Activated CD8-positive, alpha-beta memory T cell treated with anti-CD3 and anti-CD28 coated beads for 24 hours (primary cell): ENCODE measurements around the gene COL10A1.
"Not testable (repeated sequence)": the region's sequence is repeated elsewhere in the genome, so short reads cannot be mapped to it uniquely, and the experiment has no call there.

ENCODE experiments used
- DNase-seq: peaks from one replicate; pipeline ENCODE4 v3.0.0-alpha.2; 2020

Gene COL10A1

DNA sequence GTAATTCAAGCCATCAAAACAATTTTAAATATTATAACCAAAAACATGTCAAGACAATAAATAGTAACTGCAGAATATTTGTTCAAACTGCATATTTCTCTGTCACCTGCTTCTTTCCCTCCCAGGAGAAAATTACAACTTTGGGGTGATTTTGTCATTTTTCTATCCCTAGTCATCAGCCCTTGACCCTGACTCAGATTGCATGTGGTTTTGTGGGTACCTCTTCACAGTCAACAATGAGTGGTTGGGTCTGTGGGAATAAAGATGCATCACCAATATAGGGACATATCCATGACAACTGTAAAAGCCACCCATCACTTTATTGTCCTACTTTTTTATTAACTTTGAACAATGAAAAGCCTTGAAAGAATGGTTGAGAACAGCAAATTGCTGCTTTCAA, 7.3 kb downstream of the COL10A1 start:
- no peak for DNase-seq

DNA sequence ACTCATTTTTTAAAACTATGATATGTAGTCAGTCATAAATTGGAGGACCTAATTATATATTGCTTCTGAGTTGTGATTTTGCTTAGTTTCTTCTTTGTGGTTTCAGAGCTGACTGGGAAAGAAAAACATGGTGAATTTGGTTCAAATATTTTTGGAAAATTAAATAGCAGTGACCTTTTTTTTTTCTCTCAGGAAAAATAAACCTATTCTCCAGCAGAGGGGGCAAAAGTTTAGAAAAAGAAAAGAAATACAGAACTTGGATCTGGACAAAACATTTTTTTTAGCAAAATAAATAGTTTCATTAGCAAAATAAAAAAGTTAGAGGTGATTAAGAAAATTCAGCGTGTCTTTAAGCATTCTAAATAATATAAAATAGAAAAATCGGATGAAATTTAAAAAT, 10.2 kb downstream of the COL10A1 start:
- no peak for DNase-seq

DNA sequence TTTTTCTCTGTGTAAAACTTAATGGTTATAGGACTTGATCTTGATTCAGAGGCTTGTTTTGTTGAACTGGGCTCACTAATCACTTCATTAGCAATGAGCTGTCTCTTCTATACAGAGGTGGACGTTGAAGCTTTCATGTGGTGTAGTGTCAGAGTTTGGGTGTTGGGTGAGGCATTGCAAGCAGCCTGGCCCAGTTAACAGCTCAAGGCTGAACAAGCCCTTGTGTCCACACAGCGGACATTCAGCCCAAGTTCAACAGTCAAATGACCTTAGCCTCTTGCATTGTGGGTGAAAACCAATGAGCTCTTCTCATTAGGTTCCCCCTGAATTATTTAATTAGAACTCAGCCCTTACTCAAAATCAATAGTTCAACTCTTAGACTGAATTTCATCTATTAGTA, 12.5 kb downstream of the COL10A1 start:
- DNase-seq, result no peak

DNA sequence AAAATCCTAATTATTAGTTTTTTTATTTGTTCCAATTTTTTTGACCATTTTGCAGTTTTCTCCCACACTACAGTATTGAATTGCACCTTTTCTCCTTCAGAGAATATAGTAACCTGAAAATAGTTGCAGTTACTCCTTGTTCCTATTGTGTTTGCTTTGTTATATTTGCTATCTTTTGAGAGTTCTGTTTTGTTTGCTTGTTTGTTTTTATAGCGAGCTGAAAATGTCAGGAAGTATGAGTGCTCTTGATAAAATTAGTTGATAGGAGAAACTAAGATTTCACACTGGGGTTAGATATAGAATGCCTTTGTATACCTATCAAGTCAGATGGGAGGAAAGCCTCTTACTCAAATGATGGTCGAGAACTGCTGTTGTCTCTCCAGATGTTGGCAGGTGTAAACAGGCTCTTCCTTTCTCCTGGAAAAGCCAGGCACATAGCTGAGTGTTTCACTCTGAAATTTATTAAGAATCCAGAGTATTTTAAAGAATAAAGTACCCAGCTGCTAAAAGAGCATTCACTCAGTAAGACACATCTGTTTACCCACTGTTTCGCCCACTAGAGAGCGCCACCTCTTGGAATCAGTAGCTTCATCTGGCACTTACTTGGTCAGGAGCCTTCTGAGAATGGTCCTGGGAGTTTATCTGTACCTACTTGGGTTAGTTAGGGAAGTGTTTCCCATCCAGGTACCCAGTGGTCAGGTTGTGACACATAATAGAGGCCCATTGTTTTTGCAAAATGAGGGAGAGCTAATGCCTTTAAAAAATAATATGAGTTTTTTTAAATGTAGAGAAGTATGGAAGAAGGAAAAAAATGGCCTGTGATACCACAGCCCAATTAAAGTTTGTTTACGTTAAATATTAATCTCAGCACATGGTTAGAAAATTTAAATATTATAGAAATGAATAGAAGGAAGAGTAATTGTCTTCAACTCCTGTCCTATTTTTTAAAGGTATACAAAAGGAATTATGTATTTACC, 14.1 kb downstream of the COL10A1 start:
- DNase-seq, result no peak

DNA sequence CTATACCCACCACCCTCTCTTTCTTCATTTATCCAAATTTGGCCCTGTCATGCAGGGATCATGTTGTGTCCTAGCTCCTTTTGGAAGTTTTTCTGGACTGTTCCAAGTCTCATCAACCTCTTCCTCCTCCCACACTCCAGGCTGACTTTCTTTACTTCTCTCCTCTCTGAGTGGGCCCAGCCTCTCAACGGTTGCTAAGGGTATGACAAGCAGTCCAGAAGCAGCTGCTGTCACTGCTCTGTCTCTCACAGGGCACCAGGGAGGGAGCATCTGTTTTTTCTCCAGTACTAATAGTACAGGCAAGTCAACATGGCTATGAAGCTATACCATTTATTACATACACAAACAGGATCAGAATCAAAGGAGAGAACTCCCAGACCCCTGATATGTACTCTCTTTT, 17.1 kb downstream of the COL10A1 start:
- no peak for DNase-seq

DNA sequence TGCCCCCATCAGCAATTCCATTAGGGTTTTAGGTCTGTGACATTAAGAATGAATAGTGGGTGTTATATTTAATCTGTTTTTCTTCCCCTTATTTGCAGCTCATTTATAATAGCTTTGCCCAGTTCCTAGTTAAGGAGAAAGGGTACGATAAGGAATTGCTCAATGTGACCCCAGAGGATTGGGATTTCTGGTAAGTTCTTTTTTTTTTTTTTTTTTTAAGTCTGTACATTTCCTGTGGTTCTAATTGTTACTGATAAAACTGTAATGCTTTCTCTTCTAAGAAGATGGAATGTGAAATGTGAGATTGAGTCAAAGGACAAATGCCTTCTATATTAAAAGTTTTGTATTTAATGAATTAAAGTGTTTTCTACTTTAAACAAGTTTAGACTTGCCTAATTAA, 19.8 kb downstream of the COL10A1 start:
- DNase-seq, result no peak

DNA sequence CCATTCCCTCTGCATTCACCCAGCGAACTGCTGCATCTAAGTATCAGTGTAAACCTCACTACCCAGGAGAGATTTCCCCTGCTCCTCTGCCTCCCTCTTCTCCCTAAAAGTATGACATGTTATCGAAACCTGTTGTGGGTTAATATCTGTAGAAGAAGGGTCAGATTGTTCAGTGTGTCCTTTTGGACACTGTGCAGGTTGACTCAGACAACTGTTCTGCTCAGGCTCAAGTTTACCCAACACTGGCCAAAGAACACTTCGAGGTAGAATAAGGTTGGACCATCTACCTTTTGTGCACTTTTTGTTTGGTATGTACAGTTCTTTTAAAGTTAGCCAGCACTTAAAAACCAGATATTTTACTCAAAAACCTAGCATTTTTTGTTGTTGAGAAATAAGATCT, 20.7 kb downstream of the COL10A1 start:
- DNase-seq, result no peak

DNA sequence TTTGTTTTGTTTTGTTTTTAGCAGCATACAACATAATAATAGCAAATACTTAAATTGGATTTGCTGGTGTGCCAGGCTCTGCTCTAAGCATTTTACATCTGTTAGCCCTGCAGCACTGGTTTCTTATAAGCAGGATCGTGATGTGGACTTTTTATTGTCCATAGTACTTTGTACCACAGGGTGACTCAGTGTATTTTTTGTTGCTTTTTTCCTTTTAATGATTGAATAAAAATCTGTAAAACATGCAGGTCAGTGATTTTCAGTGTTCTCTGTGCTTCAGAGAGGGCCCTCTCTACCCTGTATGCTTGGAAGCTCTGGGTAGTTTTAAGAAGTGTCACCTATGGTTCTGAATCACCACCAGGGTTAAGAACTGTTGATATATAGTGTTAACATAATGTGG, 21.3 kb downstream of the COL10A1 start:
- no peak for DNase-seq

DNA sequence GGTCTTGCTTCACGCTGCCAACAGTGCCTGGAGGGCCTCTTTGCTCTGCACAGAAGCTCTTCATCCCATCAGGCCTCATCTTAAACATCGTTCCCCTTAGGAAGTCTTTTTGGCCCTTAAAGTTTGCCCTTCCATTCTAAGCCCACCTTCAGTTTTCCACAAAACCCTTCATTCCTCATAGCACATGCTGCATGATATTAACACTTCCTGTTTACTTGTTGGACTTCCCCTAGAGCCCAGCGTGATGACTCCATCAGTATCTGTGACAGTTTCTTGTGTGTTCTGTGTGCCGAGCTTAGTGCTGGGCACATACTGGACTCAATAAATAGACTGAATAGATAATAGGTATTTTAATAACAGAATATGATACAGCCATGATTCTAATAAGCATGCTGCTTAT, 23.1 kb downstream of the COL10A1 start:
- DNase-seq, result no peak

DNA sequence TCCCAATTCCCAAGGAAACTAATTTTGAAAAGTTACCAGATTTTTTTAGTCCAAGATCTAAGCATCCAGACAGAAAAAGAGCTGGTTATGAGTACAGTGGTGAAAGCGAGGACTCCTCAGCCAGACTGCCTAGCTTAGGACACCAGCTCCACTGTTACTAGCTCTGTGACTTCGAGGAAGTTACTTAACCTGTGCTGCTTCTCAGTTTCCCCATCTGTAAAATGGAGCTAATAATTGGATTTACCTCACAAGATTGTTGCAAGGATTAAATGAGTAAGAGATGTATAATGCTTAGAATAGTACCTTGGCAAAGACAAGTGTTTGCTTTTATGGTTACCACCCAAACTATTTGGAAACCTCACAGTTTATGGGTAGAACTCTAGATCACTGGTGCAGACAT, 24.1 kb downstream of the COL10A1 start:
- no peak for DNase-seq

DNA sequence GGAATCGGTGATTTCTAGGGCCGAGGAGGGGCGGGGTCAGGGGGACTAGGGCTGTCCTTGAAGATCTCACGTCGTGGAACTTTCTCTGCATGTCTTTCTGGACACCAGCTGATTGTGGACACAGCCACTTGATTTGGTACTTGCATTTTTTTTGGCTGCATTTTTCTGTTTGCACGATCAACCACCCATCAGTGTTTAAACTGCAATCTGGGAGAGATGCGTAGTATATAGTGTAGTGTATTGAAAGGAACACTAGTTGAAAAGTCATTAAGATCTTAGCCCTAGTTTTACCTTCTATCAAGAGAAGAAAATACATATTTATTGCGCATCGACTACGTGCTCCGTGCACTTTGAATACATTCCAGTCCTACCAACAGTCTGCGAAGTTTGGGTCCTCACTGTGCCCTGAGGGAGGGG, 24.6 kb downstream of the COL10A1 start:
- DNase-seq, result no peak

DNA sequence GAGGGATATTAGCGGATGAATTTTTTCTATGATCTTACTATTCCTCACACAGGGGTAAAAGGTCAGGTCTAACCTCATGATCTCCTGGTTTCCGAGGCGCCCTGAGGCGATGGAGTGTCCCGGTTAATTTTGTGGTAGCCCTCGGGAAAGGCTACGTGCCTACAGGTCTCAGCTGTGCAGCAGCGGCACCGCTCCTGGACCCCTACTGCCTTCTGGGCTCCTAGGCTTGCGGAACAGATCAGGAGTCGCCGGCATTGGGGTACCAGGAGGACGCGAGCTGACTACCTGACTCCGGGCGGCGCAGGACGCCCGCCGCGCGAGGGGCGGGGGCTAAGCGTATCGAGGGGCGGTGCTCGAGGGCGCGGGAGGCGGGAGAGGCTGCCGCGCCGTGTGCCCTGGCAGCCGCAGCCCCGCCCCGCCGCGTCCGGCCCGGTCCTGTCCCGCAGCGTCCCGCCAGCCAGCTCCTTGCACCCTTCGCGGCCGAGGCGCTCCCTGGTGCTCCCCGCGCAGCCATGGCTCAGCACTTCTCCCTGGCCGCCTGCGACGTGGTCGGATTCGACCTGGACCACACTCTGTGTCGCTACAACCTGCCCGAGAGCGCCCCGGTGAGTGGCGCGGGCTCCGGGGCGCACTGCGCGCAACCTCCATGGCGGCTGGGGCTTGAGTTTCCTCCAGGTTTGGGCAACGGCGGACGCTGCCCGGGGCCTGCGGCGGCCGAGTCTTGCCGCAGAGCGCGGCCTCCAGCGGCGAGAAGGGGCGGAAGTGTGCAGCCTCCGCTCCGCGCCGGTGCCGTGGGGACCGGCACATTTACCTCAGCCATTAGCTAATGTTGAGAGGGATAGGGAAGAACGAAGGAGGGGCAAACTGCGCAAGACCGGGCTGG, 25.3 kb downstream of the COL10A1 start, which contains the start of gene NT5DC1:
Gene NT5DC1, plus strand, starts transcription at position 435 of the 883 bp plus-strand sequence. Its CDS starts 78 bp downstream, at position 513.
- DNase-seq, result peak; percentile 94

DNA sequence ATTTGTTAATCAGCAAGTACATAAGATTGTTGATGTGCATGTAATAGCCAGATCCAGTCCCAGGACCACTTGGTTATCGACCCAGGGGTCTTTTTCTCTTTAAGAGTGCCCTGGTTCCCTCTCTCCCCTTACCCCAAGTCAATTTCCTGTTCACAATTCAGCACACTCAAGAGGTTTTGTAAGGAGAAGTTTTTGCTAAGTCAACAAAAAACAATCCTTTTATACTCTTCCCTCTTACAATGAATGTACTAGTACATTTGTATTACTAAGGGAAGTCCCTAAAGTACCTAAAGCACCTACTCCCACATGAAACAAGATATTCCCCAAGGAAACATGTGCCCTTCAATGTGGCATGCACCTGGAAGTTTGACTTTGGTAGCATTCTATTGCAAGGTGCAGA, 26.9 kb downstream of the COL10A1 start:
- no peak for DNase-seq

DNA sequence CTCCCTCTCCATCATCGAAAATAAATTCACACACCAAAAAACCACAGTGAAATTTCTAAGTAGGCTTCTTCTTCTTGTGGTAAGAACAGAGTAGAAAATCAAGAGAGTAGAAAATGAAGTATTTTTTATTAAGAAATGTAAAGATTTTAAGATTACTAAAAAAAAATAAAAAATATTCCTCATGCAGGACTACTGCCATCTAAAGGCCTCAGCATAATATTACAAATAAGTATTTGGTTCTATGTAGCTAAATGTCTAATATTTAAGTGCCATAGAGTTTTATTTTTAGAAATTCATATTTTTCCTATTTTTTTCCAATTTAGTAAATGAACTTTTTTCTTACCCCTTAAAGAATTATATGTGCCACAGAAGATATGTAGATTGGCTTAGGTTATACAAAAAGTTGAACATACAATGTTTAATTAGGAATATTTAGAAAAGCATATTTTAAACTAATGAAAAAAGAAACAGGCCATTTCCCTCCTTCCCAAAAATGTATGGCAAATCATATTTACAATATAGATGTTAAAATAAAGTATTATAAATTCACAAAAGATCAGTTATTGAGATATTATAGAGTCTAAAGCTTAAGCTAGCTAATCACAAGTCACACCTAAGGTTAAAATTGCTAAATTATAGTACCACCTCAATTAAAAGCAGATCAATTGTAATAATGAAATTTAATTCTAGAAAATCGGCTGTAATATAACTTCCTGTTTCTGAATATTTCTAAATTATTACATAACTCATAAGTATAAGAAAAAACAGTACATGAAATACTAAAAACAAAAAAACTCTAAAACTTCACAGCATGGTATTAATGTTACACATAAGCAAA, 28.7 kb downstream of the COL10A1 start:
- no peak for DNase-seq

DNA sequence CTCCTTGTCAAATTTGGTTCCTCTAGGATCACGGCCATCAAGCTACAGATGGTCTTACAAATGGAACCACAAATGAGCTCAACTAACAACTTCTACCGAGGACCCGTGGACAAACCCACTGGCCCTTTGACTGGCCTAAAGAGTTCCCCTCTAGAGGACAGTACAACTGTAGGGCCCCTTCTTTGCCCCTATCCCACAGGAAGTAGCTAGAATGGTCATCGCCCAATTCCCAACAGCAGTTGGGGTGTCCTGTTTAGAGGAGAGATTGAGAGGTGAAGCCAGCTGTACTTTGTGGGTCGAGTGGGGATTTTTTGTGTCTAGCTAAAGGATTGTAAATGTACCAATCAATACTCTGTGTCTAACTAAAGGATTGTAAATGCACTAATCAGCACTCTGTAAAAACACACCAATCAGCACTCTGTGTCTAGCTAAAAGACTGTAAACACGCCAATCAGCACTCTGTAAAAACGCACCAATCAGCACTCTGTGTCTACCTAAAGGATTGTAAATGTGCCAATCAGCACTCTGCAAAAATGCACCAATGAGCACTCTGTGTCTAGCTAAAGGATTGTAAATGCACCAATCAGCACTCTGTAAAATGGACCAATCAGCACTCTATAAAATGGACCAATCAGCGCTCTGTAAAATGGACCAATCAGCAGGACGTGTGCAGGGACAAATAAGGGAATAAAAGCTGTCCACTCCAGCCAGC, 29.7 kb downstream of the COL10A1 start:
- not testable (repeated sequence) for DNase-seq

DNA sequence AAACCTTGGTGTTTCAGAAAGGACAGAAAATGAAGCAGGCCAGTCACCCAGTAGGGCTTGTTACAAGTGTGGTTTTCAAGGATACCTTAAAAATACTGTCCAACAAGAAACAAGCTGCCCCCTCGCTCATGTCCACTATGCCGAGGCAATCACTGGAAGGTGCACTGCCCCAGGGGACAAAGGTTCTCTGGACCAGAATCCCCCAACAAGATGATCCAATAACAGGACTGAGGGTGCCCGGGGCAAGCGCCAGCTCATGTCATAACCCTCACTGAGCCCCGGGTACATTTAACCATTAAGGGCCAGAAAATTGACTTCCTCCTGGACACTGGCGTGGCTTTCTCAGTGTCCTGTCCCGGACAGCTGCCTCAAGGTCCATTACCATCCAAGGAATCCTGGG, 31.9 kb downstream of the COL10A1 start:
- no peak for DNase-seq

DNA sequence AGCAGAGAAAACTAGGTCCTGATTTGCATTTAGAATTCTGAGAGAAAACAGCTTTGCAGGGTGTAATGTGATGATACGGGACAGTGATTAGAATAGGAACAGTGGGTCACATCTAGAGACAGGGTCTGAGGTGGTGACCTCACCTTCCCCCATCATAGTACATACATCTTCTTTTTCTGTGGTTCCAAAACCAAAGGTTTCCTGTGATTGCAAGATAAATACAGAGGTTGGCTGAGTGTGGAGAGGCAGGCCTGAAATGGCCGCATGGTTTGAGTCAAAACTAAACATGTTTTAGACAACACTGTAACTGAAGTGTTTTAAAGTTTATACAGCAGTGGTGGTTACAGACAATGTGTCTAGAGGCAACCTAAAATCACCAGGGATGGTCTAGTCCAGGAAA, 35.7 kb downstream of the COL10A1 start:
- no peak for DNase-seq

DNA sequence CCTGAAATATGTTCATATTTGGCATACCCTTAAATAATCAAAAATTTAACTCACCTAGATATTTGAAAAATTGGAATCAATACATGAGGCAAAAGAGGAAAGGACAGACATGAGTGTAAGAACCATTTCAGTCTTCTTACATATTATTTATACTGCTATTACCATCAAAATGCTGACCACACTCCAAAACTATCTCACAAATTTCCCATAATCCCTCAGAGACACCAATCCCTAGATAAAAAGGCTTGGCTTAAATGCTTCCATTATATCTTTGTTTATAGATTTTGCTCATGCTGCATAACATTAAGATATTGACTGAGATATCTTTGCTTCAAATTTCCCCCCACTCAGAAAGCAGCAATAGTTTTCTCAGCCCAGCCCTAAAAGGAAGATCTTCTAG, 37.0 kb downstream of the COL10A1 start:
- no peak for DNase-seq

DNA sequence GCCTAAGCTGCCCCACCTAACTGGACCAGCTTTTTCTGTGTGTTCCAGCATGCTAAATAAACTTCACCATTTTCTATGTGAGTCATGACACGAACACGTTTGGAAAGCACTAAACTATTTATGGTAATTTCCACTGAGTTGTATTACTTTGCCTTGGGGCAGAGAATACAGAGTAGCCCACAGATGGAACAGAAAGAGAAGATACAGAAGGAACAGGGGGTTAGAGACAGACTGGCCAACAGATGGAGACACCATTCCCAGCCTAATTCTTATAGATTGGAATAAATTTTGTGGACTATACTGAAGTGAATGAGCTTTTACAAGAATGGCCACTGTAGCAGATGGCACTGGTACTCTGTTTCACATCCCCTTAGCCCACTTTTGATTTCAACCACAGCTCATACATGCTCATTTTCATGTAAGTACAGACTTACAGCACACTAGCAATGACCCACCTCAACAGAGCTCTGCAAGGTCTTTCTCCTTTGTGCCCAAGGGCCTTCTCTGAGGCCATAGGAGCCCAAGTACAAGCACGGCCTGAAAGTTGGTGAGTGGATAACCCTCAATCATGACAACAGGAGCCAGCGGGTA, 38.4 kb downstream of the COL10A1 start:
- no peak for DNase-seq

DNA sequence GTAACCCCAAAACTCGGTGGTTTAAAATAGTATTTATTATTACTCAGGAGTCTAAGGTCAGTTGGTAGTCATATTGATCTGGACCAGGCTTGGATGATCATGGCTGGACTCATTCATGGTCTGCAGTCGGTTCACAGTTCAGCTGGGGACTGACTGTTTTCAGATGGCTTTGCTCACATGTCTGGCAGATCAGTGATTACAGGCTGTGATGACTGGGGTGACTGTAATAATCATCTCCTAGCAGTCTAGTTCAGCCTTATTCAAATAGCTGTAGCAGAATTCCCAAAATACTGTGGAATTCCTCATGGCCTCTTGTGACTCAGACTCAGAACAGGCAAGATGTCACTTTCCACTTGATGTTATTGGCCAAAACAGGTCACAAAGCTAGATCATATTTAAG, 41.6 kb downstream of the COL10A1 start:
- DNase-seq, result no peak

DNA sequence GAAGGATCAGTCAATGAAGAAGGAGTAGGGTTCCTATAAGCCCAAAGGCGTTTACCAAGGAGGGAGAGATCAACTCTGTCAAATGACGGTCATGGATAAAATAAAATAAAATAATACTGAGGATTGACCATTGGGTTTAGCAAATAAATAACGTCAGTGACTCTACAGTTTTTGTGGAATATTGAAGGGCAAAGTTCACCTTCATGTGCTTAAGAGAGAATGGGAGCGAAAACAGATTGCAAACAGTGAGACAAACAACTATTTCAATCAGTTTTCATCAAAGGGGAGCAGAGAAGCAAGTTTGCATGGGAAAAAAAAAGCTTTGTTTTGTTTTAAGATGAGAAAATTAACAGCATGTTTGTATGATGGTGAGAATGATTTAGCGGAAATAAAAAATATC, 42.9 kb downstream of the COL10A1 start:
- no peak for DNase-seq

DNA sequence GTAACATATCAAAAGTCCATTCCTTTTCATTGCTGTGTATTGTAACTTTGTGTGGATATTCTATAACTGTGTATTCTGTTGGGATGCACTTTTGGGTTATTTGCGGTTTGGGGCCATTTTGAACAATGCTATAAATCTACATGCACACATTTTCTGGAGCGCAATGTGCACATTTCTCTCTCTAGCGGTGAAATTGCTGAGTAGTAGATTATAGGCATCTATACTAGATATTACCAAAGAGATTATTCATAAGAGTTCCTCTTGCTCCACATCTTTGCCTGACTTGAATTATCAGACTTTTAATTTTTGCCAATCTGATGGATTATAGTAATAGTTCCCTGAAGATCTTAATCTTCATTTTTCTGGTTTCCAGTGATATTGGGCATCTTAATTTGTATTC, 47.0 kb downstream of the COL10A1 start:
- no peak for DNase-seq
